HepG2 (cell line): Measurements from ENCODE around the gene LRSAM1. TPM values are rescaled to one million over a fixed set of nuclear protein-coding genes. Genes with fewer than 3 reads are reported as not detected.

Experiments
- AHR ChIP-seq: IDR thresholded peaks from 2 replicates; pipeline ENCODE4 v1.6.1; 2018; ENCODE audit warnings: missing genetic modification reagents, missing compliant biosample characterization
- ARID2 ChIP-seq: sonication (generic); formaldehyde crosslinking; IDR thresholded peaks from 2 replicates; pipeline ENCODE4 v1.8.1; 2022; ENCODE audit warnings: mild to moderate bottlenecking, missing genetic modification reagents, borderline replicate concordance
- ATRX ChIP-seq: sonication (generic); formaldehyde crosslinking; IDR thresholded peaks from 2 replicates; pipeline ENCODE4 v1.4.0; 2020; ENCODE audit warnings: missing genetic modification reagents, borderline replicate concordance
- BCL3 ChIP-seq: sonication (generic); formaldehyde crosslinking; IDR thresholded peaks from 2 replicates; pipeline ENCODE4 v1.5.1; 2020; ENCODE audit warnings: mild to moderate bottlenecking, missing genetic modification reagents, moderate library complexity
- FLYWCH1 ChIP-seq: sonication (generic); formaldehyde crosslinking; IDR thresholded peaks from 2 replicates; pipeline ENCODE4 v1.8.1; 2023; ENCODE audit warnings: mild to moderate bottlenecking, missing genetic modification reagents
- FOXK1 ChIP-seq: sonication (generic); formaldehyde crosslinking; IDR thresholded peaks from 2 replicates; pipeline ENCODE4 v1.4.0; 2020; ENCODE audit warnings: low read depth, missing genetic modification reagents, borderline replicate concordance
- KDM3A ChIP-seq: IDR thresholded peaks from 2 replicates; pipeline ENCODE4 v1.6.1; 2018; ENCODE audit warnings: low read depth, missing compliant biosample characterization
- KDM6A ChIP-seq: IDR thresholded peaks from 2 replicates; pipeline ENCODE4 v1.6.1; 2016; ENCODE audit warnings: low read depth
- MED8 ChIP-seq: sonication (generic); formaldehyde crosslinking; IDR thresholded peaks from 2 replicates; pipeline ENCODE4 v1.8.1; 2023; ENCODE audit warnings: mild to moderate bottlenecking, missing genetic modification reagents; ENCODE audit not compliant: insufficient replicate concordance
- PHF8 ChIP-seq: sonication (generic); formaldehyde crosslinking; IDR thresholded peaks from 2 replicates; pipeline ENCODE4 v1.5.0; 2020; ENCODE audit warnings: missing genetic modification reagents
- PITX1 ChIP-seq: sonication (generic); formaldehyde crosslinking; IDR thresholded peaks from 2 replicates; pipeline ENCODE4 v1.5.1; 2020; ENCODE audit warnings: mild to moderate bottlenecking, missing genetic modification reagents
- POLR2G ChIP-seq: fragments of 200-400 bp; formaldehyde crosslinking; IDR thresholded peaks from 2 replicates; pipeline ENCODE4 v1.6.1; 2018; ENCODE audit warnings: mild to moderate bottlenecking, low read depth, low read length, moderate library complexity
- PRPF4 ChIP-seq: fragments of 200-400 bp; formaldehyde crosslinking; IDR thresholded peaks from 2 replicates; pipeline ENCODE4 v1.6.1; 2016; ENCODE audit warnings: low read length, low read depth; ENCODE audit not compliant: poor library complexity, severe bottlenecking
- RCOR2 ChIP-seq: IDR thresholded peaks from 2 replicates; pipeline ENCODE4 v1.6.1; 2016; ENCODE audit warnings: missing biosample characterization, missing genetic modification reagents
- TCF12 ChIP-seq, 2 experiments: fragments of 450-650 bp in 1 of 2; sonication (generic) in 1 of 2; formaldehyde crosslinking in 1 of 2; IDR thresholded peaks; 2 replicates each; pipeline versions ENCODE4 v1.6.1 to v1.8.0; 2017 to 2022; ENCODE audit warnings: antibody characterized with exemption in 1 of 2, mild to moderate bottlenecking in 1 of 2, missing genetic modification reagents in 1 of 2, moderate library complexity in 1 of 2
- ZFP36L2 ChIP-seq: sonication (generic); formaldehyde crosslinking; IDR thresholded peaks from 2 replicates; pipeline ENCODE4 v1.4.0; 2020; ENCODE audit warnings: missing genetic modification reagents
- ZMYM3 ChIP-seq: sonication (generic); formaldehyde crosslinking; IDR thresholded peaks from 2 replicates; pipeline ENCODE4 v1.5.1; 2020; ENCODE audit warnings: mild to moderate bottlenecking, missing genetic modification reagents
- ZNF3 ChIP-seq: IDR thresholded peaks from 2 replicates; pipeline ENCODE4 v1.7.0; 2017; ENCODE audit warnings: inconsistent platforms
- ZNF326 ChIP-seq: sonication (generic); formaldehyde crosslinking; IDR thresholded peaks from 2 replicates; pipeline ENCODE4 v1.4.0; 2020; ENCODE audit warnings: missing genetic modification reagents, borderline replicate concordance
- polyA plus RNA-seq, 8 experiments: library from polyadenylated mRNA; depleted of rRNA in 3 of 8; stranded (reverse) in 7 of 8; unstranded in 1 of 8; fragments of >200 nt; fragmentation: Illumina TruSeq in 4 of 8; extraction: Trizol in 4 of 8; gene quantifications; 2 replicates each; pipeline versions ENCODE4 v1.2.1 to v1.2.3, GENCODE V29; 2011 to 2016; ENCODE audit warnings: low read depth in 4 of 8, missing spikeins in 1 of 8, mixed read lengths in 1 of 8; ENCODE audit not compliant: insufficient read depth in 1 of 8
- total RNA-seq, 5 experiments: library from RNA; depleted of rRNA; stranded (reverse); fragments of >200 nt; fragmentation: Illumina TruSeq; extraction: Trizol; gene quantifications; 2 replicates each; pipeline ENCODE4 v1.2.3, GENCODE V29; 2016; ENCODE audit warnings: low read depth in 1 of 5
- TF ChIP-seq, protein P1 (sequence below): sonication (generic); formaldehyde crosslinking; IDR thresholded peaks from 2 replicates; pipeline ENCODE4 v1.8.1; 2023; ENCODE audit warnings: mild to moderate bottlenecking, missing genetic modification reagents
- TF ChIP-seq, protein P2 (sequence below): sonication (generic); formaldehyde crosslinking; IDR thresholded peaks from 2 replicates; pipeline ENCODE4 v1.4.0; 2020; ENCODE audit warnings: missing genetic modification reagents, borderline replicate concordance
- TF ChIP-seq, protein P3 (sequence below): sonication (generic); formaldehyde crosslinking; IDR thresholded peaks from 2 replicates; pipeline ENCODE4 v1.4.0; 2020; ENCODE audit warnings: mild to moderate bottlenecking, missing genetic modification reagents

LRSAM1 gene
- total and polyA plus RNA-seq, 2 of the 13 experiments (the other 11 are each of a cell fraction or from before 2014, with no cell fraction given): 8.7 to 10.2 TPM

DNA sequence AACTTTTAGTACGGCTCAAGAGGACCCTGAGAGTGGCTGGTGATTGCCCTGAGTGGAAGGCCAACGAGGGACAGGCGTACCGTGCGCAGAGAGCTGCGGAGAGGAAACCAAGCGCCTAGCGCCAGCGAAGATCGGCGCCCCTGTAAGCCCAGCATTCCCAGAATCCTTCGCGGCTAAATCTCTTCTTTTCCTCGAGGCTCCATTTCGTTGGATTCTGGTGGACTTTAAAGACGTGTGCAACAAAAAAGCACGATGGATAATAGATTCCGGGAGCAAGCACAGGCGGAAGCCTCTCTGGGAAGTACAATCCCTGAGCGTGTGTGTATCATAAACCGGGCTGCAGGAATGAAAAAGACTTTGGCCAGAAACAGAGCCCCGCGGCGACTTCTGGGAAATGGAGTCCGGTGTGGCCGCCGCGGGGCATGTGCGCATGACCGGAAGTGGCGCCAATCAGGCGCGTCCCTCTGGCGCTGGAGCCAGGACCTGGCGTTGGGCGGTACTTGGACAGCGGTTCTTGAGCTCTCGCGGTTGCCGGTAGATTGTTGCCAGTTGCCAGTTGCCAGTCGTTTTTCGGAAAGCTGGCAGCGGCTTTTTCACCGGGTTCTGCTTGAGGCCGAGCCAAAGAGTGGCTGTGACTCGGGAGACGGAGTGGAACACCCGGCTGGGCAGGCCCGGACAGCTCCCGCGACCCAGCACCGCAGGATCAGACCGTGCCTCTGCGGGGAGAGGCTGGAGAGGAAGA, 27.2 kb upstream of the LRSAM1 start, which contains the start of gene ZNF79 (continued):
- TF ChIP-seq, protein P1, sequence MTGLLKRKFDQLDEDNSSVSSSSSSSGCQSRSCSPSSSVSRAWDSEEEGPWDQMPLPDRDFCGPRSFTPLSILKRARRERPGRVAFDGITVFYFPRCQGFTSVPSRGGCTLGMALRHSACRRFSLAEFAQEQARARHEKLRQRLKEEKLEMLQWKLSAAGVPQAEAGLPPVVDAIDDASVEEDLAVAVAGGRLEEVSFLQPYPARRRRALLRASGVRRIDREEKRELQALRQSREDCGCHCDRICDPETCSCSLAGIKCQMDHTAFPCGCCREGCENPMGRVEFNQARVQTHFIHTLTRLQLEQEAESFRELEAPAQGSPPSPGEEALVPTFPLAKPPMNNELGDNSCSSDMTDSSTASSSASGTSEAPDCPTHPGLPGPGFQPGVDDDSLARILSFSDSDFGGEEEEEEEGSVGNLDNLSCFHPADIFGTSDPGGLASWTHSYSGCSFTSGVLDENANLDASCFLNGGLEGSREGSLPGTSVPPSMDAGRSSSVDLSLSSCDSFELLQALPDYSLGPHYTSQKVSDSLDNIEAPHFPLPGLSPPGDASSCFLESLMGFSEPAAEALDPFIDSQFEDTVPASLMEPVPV: peak; percentile 55; the same call in 1 of the 2 replicates
- TF ChIP-seq FLYWCH1 (no peak), MED8 (CRISPR knock-in tag) (no peak), POLR2G (peak; percentile 89), FOXK1 (peak; percentile 62; the same call in 1 of the 2 replicates), KDM6A (CRISPR knock-in tag) (no peak), ZNF3 (CRISPR knock-in tag) (no peak), AHR (CRISPR knock-in tag) (peak; percentile 5; the same call in 1 of the 2 replicates), BCL3 (CRISPR knock-in tag) (peak; percentile 4; the same call in 1 of the 2 replicates), PITX1 (no peak; the same call in 1 of the 2 replicates), ATRX (CRISPR knock-in tag) (no peak), PHF8 (CRISPR knock-in tag) (peak; percentile 87), ZFP36L2 (CRISPR knock-in tag) (no peak), ARID2 (CRISPR knock-in tag) (no peak), ZNF326 (no peak), PRPF4 (no peak), KDM3A (CRISPR knock-in tag) (peak; percentile 66; the same call in 1 of the 2 replicates), RCOR2 (CRISPR knock-in tag) (no peak; the same call in 1 of the 2 replicates), ZMYM3 (CRISPR knock-in tag) (no peak), TCF12 (IDR thresholded peaks at IDR 0.05) (no peak), TCF12 (CRISPR knock-in tag; IDR thresholded peaks at IDR 0.05) (no peak)
- TF ChIP-seq, protein P2, sequence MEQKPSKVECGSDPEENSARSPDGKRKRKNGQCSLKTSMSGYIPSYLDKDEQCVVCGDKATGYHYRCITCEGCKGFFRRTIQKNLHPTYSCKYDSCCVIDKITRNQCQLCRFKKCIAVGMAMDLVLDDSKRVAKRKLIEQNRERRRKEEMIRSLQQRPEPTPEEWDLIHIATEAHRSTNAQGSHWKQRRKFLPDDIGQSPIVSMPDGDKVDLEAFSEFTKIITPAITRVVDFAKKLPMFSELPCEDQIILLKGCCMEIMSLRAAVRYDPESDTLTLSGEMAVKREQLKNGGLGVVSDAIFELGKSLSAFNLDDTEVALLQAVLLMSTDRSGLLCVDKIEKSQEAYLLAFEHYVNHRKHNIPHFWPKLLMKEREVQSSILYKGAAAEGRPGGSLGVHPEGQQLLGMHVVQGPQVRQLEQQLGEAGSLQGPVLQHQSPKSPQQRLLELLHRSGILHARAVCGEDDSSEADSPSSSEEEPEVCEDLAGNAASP (CRISPR knock-in tag): peak; percentile 27; the same call in 1 of the 2 replicates
- TF ChIP-seq, protein P3, sequence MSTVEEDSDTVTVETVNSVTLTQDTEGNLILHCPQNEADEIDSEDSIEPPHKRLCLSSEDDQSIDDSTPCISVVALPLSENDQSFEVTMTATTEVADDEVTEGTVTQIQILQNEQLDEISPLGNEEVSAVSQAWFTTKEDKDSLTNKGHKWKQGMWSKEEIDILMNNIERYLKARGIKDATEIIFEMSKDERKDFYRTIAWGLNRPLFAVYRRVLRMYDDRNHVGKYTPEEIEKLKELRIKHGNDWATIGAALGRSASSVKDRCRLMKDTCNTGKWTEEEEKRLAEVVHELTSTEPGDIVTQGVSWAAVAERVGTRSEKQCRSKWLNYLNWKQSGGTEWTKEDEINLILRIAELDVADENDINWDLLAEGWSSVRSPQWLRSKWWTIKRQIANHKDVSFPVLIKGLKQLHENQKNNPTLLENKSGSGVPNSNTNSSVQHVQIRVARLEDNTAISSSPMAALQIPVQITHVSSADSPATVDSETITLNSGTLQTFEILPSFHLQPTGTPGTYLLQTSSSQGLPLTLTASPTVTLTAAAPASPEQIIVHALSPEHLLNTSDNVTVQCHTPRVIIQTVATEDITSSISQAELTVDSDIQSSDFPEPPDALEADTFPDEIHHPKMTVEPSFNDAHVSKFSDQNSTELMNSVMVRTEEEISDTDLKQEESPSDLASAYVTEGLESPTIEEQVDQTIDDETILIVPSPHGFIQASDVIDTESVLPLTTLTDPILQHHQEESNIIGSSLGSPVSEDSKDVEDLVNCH (CRISPR knock-in tag): no peak
